Superior temporal gyrus (tissue), 1 donor: ENCODE data around the gene CMTM3.

Experiments
- DNase-seq: peaks from one replicate; pipeline ENCODE4 v3.0.0-alpha.2; 2016; ENCODE audit errors: extremely low spot score

Gene CMTM3

GRCh38 chr16:66635406-66635805, 30.9 kb downstream of the CMTM3 start:
- no peak for DNase-seq

- no peak for DNase-seq
Measured at GRCh38 chr16:66636199-66636598, 31.7 kb downstream of the CMTM3 start.

- DNase-seq: no peak
Measured at GRCh38 chr16:66637806-66638205, 33.3 kb downstream of the CMTM3 start.

GRCh38 chr16:66639091-66639885, 34.8 kb downstream of the CMTM3 start:
- DNase-seq: no peak

- no peak for DNase-seq
Measured at GRCh38 chr16:66640724-66641314, 36.3 kb downstream of the CMTM3 start.

- DNase-seq: no peak
Measured at GRCh38 chr16:66641387-66641786, 36.9 kb downstream of the CMTM3 start.

GRCh38 chr16:66647866-66648265, 43.4 kb downstream of the CMTM3 start:
- DNase-seq: no peak

GRCh38 chr16:66649167-66649566, 44.7 kb downstream of the CMTM3 start:
- DNase-seq: no peak

GRCh38 chr16:66649636-66650205, 45.2 kb downstream of the CMTM3 start:
- DNase-seq: no peak

GRCh38 chr16:66650707-66651473, 46.4 kb downstream of the CMTM3 start:
- peak; percentile 97 for DNase-seq

- no peak for DNase-seq
Measured at GRCh38 chr16:66651474-66651765, 46.9 kb downstream of the CMTM3 start.

- no peak for DNase-seq
Measured at GRCh38 chr16:66651965-66652364, 47.5 kb downstream of the CMTM3 start.

- no peak for DNase-seq
Measured at GRCh38 chr16:66652661-66653360, 48.3 kb downstream of the CMTM3 start.

GRCh38 chr16:66653581-66654350, 49.3 kb downstream of the CMTM3 start:
- DNase-seq: no peak

- no peak for DNase-seq
Measured at GRCh38 chr16:66656547-66656946, 52.0 kb downstream of the CMTM3 start.

- DNase-seq: no peak
Measured at GRCh38 chr16:66658143-66658859, 53.8 kb downstream of the CMTM3 start.

GRCh38 chr16:66658860-66659190, 54.3 kb downstream of the CMTM3 start:
- no peak for DNase-seq

GRCh38 chr16:66660422-66661209, 56.1 kb downstream of the CMTM3 start:
- DNase-seq: peak; percentile 78

- no peak for DNase-seq
Measured at GRCh38 chr16:66661210-66661560, 56.7 kb downstream of the CMTM3 start.
